HG02943 (cell line): ENCODE results near the gene CENPQ.

ENCODE experiments used
- ATAC-seq: cut with Tn5 transposase; IDR thresholded peaks from one replicate; pipeline ENCODE4 v1.9.1; 2021; ENCODE audit warnings: mild to moderate bottlenecking, low read depth, moderate library complexity; ENCODE audit not compliant: unreplicated experiment

Gene CENPQ

DNA sequence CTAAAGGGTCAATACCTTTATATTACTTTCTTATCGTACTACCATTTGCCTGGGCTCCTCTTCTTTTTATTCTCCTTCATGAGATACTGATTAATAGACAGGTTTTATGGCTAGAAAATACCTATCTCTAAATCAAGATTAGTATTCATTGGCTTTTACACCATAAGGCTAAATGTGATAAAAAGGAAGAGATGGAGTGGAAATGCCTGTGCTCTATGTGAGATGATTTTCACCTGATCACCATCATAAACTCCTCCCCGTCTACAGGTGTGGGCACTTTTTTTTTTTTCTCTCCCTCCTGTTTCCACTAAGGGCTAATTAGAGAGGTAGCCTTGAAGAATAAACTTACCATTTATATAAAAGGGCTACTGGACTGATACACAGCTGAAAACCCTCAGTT lies 36.5 kb downstream of the CENPQ start, which contains the start of gene GLYATL3:
GLYATL3 (plus strand) TSS at position 301 of the 400 bp plus-strand sequence. CDS start 12,068 bp downstream, outside the sequence.
- no peak for ATAC-seq

DNA sequence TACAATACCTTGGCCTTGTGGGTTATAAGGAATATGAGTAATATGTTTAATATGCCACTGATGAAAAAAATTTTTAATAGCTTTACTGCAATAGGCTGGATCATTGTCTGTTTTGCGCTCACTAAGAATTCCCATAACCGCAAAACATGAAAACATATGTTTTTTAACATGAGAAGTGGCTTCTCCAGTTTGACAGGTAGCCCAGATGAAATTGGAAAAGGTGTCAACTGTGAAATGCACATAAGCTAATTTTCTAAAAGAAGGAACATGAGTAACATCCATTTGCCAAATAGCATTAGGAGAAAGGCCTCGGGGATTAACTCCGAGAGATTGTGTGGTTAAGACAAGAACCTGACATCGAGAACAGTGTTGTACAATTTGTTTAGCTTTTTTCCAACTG lies 41.5 kb downstream of the CENPQ start:
- ATAC-seq, result no peak

DNA sequence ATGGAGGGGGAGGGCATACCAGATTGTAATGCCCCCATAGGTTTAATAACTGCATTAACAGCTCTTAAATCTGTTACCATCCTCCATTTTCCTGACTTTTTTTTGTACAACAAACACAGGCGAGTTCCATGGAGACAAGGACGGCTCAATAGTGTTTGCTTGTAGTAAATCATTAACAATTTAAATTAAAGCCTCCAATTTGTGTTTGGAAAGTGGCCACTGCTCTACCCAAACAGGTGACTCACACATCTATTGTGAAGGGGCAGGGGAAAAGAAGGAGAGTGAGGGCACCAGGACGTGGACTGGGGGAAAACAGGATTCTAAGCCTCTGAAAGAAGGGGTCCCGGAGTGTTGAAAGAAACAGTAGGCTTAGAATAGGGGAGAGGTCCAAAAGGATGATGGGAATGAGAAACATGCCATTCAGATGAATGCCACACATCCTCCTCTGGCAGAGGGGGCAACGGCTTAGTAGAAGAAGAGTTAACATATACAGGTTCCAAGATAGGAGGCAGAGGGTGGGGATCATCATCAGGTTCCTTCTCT lies 43.5 kb downstream of the CENPQ start:
- no peak for ATAC-seq

DNA sequence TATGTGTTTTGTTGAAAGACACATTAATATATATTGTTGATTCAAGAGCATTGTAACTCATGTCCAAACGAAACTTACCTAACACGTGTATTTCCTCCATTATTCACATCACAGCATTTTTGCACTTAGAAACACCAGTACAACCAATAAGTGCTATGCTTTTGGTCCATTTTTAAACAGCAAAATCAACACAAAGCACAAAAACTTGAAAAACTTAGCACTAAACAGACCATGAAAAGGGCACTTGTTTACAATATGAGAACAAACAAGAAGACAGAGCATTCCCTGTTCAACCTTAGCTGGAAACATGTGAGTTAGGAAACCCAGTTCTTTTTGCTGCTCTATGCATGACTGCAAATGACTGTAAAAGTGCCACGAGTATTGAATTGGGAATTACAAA lies 46.2 kb downstream of the CENPQ start:
- ATAC-seq, result no peak

DNA sequence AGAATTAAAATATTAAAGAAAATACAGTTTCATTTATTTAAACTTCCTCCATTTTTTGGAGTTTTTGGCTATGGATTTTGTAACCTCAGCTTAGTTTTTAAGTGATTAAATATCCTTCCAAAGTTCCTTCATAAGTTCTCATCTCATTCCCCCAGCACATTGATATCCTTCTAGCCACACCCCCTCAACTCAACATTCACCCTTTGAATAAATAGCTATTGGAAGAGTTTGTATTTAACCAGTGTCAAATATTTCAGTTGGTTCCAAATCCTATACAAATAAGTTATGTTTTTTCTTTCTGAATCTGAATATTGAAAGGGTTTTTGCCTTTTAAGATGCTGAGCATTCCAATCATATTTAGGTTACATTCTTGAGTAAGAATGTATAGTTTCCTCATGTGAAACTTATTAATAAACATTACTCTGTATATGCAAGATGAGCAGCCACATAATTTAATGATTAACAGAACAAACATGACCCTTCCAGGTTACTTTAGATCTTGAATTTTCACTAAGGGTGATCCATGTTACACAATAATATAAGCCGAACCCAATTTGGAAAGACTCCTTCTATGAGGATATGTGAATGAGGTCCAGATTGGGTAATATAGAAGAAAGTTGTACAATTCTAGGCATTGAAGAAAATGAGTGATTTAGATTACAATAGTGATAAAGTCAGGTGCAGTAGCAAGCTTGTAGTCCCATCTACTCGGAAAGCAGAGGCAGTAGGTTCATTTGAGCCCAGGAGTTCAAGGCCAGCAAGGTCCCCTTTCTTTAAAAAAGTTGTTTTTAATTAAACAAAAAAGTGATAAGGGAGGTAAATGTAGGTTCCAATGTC lies 50.2 kb downstream of the CENPQ start:
- no peak for ATAC-seq

DNA sequence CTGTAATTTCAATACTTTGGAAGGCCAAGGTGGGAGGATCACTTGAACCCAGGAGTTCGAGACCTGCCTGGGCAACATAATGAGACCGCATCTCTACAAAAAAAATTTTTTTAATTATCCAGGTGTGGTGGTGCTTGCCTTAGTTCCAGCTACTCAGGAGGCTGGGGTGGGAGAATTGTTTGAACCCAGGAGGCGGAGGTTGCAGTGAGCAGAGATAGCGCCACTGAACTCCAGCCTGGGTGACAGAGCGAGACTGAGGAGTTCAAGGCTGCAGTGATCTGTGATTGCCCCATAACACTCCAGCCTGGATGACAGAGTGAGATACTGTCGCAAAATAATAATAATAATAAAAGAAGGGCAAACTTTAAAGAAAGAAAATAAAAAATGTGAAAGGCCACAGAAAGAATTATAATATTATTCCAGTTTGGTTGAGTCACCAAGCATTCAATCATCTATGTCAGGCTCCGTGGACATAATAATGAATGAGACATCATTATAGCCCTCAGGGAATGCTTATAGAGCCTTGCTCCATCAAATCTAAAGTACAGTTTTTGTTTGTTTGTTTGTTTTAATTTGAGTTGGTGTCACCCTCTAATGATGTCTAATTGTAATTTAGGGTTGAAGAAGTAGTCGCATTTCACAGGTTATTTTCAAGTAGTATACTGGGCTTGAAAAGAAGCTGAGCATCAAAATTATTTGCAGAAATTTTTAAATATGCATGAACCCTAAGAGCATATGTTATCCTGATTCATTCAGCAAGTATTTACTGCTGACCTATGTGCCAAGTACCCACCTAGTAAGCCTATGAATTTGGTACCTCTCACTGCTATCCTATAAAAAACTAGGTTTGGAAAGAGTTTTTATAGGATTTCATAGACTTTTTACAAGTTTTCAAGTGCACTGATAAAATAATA lies 51.7 kb downstream of the CENPQ start:
- ATAC-seq, result no peak

DNA sequence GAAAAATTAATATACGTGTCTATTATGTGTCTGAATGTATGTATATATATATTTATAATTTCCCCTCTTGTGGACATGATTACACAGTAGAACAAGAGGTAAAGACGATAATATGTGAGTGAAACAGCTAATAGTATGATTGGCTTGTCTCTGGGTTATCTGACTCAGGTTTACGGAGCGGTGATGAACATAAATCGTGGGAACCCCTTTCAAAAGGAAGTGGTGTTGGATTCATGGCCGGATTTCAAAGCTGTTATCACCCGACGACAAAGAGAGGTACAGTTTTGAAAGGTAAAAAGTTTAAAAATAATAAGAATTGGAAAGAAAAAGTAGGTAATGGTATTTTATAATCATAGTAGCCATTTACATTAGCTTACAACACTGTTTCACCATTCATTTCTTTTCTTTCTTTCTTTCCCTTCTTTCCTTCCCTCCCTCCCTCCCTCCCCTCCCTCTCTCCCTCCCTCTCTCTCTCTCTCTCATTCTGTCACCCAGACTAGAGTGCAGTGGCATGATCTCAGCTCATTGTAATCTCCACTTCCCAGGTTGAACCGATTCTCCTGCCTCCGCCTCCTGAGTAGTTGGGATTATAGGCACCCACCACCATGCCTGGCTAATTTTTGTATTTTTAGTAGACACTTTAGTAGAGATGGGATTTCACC lies 52.4 kb downstream of the CENPQ start:
- ATAC-seq, result no peak

DNA sequence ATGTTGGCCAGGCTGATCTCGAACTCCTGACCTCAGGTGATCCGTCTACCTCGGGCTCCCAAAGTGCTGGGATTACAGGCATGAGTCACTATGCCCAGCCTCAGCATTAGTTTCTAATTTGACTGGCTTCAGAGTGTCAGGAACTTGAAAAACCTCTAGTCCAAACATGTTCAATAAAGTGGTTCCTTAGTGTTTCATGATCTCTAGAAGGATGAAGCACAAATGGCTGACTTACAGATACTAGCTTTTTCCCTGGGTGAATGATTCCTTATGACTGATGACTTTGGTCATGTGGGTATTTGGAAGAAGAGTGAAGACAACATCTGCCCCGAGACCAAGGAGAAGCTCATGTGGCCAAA lies 53.0 kb downstream of the CENPQ start:
- no peak for ATAC-seq

DNA sequence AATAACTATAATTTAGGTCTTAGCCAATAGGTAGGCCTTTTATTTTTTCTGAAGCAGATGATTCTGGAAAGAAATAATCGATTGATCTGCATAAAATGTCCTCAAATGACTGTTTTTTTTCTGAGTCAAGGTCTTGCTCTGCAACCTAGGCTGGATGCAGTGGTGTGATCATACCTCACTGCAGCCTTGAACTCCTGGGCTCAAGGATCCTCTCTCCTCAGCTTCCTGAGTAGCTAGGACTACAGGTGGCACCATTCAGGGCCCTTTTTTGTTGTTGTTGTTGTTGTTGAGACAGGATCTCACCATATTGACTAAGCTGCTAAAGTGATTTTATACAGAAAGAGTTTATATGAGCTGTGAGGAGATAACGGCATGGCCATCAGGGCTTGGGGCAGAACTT lies 54.7 kb downstream of the CENPQ start:
- no peak for ATAC-seq

DNA sequence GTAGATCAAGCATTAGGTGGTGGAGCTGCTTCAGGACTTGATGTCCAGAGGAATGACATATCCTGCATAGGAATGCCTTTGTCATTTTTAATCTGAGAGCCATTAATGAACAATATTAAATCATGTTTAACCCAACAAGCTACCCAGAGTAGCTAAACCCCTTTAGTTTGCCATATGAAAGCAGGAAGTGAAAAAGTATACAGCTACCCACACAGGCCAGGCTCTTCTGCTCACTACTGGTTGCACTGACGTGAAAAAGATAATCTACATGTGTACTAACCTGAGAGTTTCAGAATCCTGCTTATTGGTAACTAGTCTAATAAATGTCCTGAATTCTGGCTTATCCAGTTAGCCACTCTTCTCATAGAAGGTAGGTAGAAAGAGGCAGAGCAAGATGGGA lies 56.5 kb downstream of the CENPQ start:
- ATAC-seq, result peak; percentile 89

DNA sequence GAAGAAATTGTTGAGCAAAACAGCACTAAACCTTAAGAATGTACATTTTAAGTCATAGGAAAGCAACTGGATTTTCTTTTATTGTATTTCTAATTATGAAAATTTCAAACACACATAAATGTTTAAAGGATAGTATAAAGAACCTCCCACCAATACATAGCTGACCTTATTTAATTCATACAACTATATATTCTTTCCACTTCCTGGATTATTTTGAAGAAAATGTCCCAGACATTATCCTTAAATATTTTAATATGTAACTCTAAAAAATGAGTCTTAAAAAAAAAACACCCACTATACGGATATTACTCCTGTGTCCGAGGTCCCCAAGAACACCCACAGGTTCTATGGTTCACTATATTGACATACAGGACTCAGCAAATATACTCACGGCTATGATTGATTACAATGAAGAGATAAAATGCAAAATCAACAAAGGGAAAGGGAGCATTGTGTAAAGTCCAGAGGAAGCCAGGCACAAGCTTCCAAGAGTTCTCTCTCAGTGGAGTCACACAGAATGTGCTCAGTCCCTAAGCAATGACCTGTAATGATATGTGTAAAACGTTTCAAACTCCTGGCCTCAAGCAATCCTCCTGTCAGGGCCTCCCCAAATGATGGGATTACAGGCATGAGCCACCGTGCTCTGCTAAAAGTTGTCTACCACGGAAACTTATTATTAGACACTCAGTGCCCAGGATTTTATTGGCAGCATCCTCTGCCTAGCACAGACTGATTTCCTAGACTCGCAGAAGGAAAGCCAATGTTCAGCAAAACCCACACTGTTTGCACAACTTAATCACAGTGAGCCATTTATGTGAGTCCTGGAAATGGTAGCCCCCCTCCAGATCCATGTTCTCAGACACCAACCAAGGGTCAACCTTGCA lies 59.8 kb downstream of the CENPQ start:
- no peak for ATAC-seq

DNA sequence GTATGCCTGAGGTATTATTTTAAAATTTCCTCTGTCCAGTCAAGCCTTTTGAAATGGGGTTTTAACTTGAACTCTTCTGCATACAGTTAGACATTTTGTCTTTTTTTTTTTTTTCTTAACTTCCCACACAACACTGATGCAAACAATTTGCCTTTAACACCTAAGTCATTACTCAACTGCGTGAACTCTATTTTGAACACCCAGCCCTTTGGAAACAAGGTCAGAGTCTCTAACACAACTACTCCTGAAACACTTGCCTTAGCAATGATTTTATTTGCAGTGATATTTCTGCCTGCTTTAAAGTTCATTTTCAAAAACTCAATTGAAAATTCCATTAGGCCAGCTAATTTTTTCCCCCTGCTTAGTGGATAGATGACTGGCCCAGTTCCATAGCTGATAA lies 60.7 kb downstream of the CENPQ start:
- no peak for ATAC-seq

DNA sequence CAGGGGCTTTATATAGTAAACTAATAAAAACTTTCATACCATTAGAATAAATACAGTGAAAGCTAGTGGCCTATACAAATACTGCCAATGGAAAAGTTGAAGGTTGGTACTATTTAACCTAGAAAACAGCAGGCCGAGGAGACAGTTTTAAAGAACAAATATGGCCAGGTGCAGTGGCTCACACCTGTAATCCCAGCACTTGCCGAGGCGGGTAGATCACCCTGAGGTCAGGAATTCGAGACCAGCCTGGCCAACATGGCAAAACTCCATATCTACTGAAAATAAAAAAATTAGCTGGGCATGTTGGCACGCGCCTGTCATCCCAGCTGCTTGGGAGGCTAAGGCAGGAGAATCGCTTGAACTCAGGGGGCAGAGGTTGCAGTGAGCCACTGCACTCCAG lies 61.4 kb downstream of the CENPQ start:
- no peak for ATAC-seq

DNA sequence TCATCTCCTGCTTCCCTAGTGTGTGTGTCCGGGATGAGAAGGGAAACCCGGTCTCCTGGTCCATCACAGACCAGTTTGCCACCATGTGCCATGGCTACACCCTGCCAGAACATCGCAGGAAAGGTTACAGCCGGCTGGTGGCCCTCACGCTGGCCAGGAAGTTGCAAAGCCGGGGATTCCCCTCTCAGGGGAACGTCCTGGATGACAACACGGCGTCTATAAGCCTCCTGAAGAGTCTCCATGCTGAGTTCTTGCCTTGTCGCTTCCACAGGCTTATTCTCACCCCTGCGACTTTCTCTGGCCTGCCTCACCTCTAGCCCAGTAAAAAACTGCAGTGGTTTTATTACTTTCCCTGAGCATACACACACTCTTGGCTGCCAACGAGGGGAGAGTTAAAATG lies 63.4 kb downstream of the CENPQ start:
- ATAC-seq, result no peak

DNA sequence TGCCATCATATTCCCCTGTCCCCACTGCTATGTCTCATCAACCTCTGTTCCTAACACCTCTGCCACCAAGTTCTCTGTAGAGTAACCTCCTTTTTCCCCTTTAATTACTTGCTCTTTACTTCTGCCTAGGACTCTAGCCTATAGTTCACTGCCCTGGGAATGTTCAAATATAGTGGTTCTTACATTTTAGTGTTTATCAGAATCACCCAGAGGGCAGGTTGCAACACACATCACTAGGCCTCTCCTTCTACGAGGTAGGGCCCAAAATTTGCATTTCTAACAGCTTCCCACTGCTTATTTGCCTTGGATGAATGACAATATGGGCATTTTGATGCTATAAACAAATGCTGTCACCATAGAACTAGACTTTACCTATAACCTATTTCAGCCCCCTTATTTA lies 64.2 kb downstream of the CENPQ start:
- no peak for ATAC-seq

DNA sequence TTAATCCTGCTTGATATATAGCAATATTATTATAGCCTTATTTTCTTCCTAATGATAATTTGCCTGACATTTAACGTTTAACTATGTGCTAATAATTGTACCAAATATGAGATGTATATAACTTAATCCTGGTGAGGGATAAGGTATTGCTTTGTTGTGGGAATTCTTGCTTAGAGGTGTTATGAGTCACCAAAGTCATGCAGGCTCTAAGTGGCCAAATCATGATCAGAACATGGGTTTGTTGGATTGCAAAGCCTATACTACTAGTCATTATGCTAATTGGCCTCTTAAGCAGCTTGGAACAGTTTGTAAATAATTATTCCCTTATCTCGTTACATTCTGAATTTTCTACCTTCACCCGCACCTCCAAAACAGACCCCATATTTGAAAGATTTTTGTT lies 65.4 kb downstream of the CENPQ start:
- no peak for ATAC-seq

DNA sequence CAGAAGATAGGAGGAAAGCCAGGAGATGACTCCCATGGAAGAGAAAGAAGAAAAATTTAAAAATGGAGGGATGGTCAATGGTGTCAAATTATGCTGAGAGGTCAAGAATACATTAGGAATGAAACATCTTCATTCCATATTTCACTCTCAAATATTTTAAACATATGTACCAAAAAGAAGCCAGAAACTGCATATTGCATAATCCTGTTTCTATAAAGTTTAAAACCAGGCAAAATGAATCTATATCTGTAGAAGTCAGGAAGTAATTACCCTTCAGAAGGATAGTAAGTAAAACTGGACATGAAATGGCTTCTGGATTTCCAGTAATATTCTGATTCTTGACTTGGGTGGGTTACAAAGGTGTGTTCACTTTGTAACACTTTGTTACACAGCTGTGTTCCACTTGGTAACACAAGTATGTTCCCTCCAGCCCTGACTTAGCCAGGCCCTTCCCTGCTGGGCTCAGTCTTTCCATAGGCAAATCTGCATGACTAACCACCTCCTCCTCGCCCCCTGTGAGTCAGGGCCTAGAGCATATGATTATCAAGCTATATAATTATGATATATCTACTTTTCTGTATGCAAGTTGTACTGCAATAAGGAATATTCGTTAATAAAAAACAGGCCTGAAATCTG lies 67.1 kb downstream of the CENPQ start:
- ATAC-seq, result no peak

DNA sequence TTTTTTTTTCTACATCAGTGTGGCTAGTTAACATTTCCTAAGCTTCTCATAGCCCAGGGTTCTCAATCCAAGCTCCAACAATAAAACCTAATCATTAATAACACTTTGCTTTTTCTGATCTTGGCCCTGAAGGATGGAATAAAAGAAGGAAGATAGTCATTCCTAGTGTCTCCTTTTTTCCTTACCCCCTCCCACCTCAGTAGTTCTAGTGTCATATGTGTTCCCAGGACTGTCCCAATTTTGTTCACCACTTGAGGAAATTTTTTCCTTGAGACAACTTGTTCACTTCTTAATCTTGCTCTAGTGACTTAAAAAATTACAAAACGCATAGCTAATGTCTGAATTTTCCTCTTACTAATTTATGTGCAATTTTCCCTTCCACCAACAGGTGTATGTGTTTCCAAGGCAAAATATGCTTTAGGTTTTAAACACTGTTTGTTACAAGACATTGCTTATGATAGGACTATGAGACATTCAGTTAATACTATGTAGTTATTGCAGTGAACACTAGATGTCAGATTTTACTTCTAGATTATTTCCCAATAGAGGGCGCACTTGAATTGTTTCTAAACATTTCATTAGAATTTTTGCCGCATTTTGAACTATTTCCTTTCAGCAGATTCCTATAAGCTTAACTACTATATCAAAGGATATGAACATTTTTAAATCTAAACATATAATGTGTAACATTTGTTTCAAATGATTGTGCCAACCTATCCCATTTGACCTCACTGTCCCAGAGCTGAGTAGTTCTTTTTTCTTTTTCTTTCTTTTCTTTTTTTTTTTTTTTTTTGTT lies 68.8 kb downstream of the CENPQ start:
- peak; percentile 97 for ATAC-seq

DNA sequence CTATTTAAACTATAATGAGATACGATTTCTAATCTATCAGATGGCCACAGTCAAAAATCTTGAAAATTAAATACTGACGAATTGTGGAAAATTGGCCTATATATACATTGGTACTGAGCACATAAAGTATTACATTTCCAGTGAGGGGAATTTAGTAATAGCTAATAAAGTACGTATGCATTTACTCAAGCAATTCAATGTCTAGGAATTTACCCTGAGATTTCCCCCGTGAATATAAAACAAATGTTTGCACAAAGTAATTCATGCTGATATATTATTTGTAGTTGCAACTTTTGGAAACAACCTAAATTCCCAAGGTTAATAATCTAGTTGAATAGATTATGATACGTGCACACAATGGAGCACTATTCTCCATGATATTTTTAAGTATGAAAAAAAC lies 72.6 kb downstream of the CENPQ start:
- ATAC-seq, result no peak
